Measurements from ENCODE around the gene SLC35D3.

SLC35D3 gene

GRCh38 chr6:136922685-136923006, 545 bp downstream of the SLC35D3 start:
- Histone ChIP-seq H3K36me3 (ENCODE audit: control insufficient read depth in 1 of 2, insufficient read depth in 2 of 2, low read length in 2 of 2) (no peaks in the 10 kb centered on the region), H3K9ac (ENCODE audit: low read depth in 1 of 2, low read length in 2 of 2) (no peak overlapping the region), H3K27ac (ENCODE audit: low read depth, low read length) (no peak overlapping the region), H3K4me1 (ENCODE audit: control insufficient read depth in 1 of 2, insufficient read depth in 2 of 2, low read length in 2 of 2) (peaks cover 18 to 23% of the 10 kb centered on the region in 2 donors), H3K4me3 (ENCODE audit: low read depth in 1 of 2, low read length in 2 of 2) (peak overlapping the region; percentile 49 to 75), H3K9me3 (ENCODE audit: control insufficient read depth in 1 of 2, low read length in 2 of 2) (no peaks in the 10 kb centered on the region), H3K27me3 (ENCODE audit: control insufficient read depth in 1 of 2, insufficient read depth in 2 of 2, low read length in 2 of 2) (peaks cover 41 to 42% of the 10 kb centered on the region in 2 donors)

DNA sequence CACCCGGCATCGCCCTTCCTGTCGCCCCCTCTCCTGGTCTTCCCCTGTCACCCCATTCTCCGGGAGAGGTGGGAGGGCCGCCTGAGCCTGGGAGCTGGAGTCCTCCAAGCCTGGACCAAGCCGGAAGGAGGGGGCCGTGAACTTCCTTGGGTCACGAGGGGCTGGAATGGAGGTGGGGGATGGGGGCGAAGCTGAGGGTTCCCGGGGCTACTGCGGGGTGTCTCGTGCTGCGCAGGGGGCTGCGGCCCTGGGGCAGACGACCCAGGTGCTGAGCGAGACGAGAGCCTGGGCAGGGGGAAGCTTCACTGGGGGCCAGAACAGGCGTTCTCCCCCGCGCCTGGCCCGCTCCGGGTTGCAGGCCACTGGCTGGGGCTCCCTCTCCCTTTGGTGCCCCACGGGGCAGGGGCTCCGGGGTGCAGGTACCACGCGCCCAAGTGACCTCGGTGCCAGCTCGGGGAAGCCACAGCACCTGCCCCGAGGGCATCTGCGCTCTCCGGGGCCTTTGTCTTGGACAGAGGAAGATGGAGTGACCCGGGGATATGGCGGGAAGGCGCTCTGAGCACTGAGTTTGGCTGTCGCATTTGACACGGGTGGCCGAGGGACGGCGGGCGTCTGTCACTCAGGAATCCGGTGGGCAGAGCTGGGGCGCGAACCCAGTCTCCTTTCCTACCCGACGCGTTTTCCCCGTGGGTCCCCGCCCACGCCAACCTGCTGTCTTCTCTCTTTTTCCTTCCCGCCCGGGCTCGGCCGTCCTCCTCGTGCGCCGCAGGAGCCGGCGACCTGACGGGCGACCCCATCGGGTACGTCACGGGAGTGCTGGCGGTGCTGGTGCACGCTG, 1.2 kb downstream of the SLC35D3 start:
- no peak overlapping the region for H3K27ac ChIP-seq (ENCODE audit: low read depth, low read length)
- no peak overlapping the region for H3K9ac ChIP-seq (ENCODE audit: low read depth in 1 of 2, low read length in 2 of 2)
- no peaks in the 10 kb centered on the region for H3K9me3 ChIP-seq (ENCODE audit: control insufficient read depth in 1 of 2, low read length in 2 of 2)
- no peaks in the 10 kb centered on the region for H3K36me3 ChIP-seq (ENCODE audit: control insufficient read depth in 1 of 2, insufficient read depth in 2 of 2, low read length in 2 of 2)
- H3K4me1 ChIP-seq (ENCODE audit: control insufficient read depth in 1 of 2, insufficient read depth in 2 of 2, low read length in 2 of 2), result peaks cover 18 to 23% of the 10 kb centered on the region in 2 donors
- peak overlapping the region; percentile 20 to 28 for H3K4me3 ChIP-seq (ENCODE audit: low read depth in 1 of 2, low read length in 2 of 2)
- peaks cover 41 to 42% of the 10 kb centered on the region in 2 donors for H3K27me3 ChIP-seq (ENCODE audit: control insufficient read depth in 1 of 2, insufficient read depth in 2 of 2, low read length in 2 of 2)

DNA sequence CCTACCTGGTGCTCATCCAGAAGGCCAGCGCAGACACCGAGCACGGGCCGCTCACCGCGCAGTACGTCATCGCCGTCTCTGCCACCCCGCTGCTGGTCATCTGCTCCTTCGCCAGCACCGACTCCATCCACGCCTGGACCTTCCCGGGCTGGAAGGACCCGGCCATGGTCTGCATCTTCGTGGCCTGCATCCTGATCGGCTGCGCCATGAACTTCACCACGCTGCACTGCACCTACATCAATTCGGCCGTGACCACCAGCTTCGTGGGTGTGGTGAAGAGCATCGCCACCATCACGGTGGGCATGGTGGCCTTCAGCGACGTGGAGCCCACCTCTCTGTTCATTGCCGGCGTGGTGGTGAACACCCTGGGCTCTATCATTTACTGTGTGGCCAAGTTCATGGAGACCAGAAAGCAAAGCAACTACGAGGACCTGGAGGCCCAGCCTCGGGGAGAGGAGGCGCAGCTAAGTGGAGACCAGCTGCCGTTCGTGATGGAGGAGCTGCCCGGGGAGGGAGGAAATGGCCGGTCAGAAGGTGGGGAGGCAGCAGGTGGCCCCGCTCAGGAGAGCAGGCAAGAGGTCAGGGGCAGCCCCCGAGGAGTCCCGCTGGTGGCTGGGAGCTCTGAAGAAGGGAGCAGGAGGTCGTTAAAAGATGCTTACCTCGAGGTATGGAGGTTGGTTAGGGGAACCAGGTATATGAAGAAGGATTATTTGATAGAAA, 2.0 kb downstream of the SLC35D3 start:
- H3K27ac ChIP-seq (ENCODE audit: low read depth, low read length), result no peak overlapping the region
- peaks cover 41 to 42% of the 10 kb centered on the region in 2 donors for H3K27me3 ChIP-seq (ENCODE audit: control insufficient read depth in 1 of 2, insufficient read depth in 2 of 2, low read length in 2 of 2)
- H3K4me1 ChIP-seq (ENCODE audit: control insufficient read depth in 1 of 2, insufficient read depth in 2 of 2, low read length in 2 of 2), result peaks cover 18 to 23% of the 10 kb centered on the region in 2 donors
- H3K9ac ChIP-seq (ENCODE audit: low read depth in 1 of 2, low read length in 2 of 2), result no peak overlapping the region
- H3K9me3 ChIP-seq (ENCODE audit: control insufficient read depth in 1 of 2, low read length in 2 of 2), result no peaks in the 10 kb centered on the region
- no peaks in the 10 kb centered on the region for H3K36me3 ChIP-seq (ENCODE audit: control insufficient read depth in 1 of 2, insufficient read depth in 2 of 2, low read length in 2 of 2)
- H3K4me3 ChIP-seq (ENCODE audit: low read depth in 1 of 2, low read length in 2 of 2), result no peak overlapping the region

DNA sequence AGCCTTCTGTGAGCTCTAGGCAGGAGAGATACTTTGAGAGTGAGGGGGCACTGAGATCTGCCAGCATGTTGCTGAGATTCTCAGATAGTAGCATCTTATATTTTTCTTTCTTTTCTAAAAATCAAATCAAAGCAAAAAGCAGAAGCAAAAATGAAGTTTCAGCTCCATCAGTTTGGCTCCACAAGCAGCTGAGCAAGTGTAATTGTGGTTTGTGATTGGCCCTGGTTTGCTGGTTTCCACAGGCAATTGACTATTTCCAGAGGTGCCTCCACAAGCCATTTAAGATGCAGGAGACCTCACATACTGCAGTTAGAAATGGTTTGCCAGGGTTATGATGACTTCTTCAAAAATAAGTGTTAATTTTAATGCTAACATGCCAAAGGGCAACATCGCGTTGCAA, 4.3 kb downstream of the SLC35D3 start:
- Histone ChIP-seq H3K4me1 (ENCODE audit: control insufficient read depth in 1 of 2, insufficient read depth in 2 of 2, low read length in 2 of 2) (peaks cover 6 to 13% of the 10 kb centered on the region in 2 donors), H3K36me3 (ENCODE audit: control insufficient read depth in 1 of 2, insufficient read depth in 2 of 2, low read length in 2 of 2) (no peaks in the 10 kb centered on the region), H3K27me3 (ENCODE audit: control insufficient read depth in 1 of 2, insufficient read depth in 2 of 2, low read length in 2 of 2) (peaks cover 23 to 32% of the 10 kb centered on the region in 2 donors), H3K9me3 (ENCODE audit: control insufficient read depth in 1 of 2, low read length in 2 of 2) (no peaks in the 10 kb centered on the region), H3K4me3 (ENCODE audit: low read depth in 1 of 2, low read length in 2 of 2) (no peak overlapping the region), H3K27ac (ENCODE audit: low read depth, low read length) (no peak overlapping the region), H3K9ac (ENCODE audit: low read depth in 1 of 2, low read length in 2 of 2) (no peak overlapping the region)

DNA sequence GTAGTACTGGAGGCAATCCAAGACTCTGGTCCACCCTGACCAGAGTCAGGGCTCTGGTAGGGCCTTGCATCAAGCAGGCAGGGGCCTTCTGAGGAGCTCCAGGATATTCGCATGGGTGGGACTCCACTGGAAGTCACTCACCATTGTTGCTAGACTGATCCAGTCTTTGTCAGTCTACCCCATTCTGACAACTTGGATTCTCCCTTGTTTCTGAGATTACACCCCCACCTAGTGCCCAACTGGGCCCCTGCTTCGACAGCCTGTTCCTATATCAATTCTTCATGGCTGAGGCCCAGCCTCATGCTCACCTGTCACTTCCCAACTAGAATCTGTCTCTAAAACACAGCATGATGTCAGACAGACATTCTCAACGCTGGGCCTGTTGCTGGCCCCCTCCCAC, 5.2 kb downstream of the SLC35D3 start:
- Histone ChIP-seq H3K27me3 (ENCODE audit: control insufficient read depth in 1 of 2, insufficient read depth in 2 of 2, low read length in 2 of 2) (peaks cover 15 to 24% of the 10 kb centered on the region in 2 donors), H3K9me3 (ENCODE audit: control insufficient read depth in 1 of 2, low read length in 2 of 2) (no peaks in the 10 kb centered on the region), H3K27ac (ENCODE audit: low read depth, low read length) (no peak overlapping the region), H3K36me3 (ENCODE audit: control insufficient read depth in 1 of 2, insufficient read depth in 2 of 2, low read length in 2 of 2) (no peaks in the 10 kb centered on the region), H3K9ac (ENCODE audit: low read depth in 1 of 2, low read length in 2 of 2) (no peak overlapping the region), H3K4me3 (ENCODE audit: low read depth in 1 of 2, low read length in 2 of 2) (no peak overlapping the region), H3K4me1 (ENCODE audit: control insufficient read depth in 1 of 2, insufficient read depth in 2 of 2, low read length in 2 of 2) (peaks cover 6 to 9% of the 10 kb centered on the region in 2 donors)

DNA sequence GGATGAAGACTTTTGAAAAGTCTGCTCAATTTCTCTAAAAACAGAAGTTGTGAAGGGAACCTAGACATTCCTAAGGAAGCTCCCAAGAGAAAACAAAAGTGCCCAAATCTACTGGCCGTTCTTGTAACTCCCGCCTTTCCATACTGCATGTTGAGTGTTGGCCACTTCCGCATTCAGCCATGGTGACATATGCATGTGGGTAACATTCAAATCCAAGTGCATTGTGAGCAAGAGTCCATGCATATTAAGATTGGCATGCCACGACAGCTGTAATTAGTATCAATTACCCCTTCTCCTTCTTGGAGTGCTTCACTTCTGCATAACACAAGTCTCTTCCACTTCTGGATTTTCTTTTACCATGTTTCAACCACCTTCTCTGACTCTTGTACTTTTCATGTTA, 8.4 kb downstream of the SLC35D3 start:
- H3K9me3 ChIP-seq (ENCODE audit: control insufficient read depth in 1 of 2, low read length in 2 of 2), result no peaks in the 10 kb centered on the region
- peaks cover 0 to 2% of the 10 kb centered on the region in 2 donors for H3K27me3 ChIP-seq (ENCODE audit: control insufficient read depth in 1 of 2, insufficient read depth in 2 of 2, low read length in 2 of 2)
- H3K9ac ChIP-seq (ENCODE audit: low read depth in 1 of 2, low read length in 2 of 2), result no peak overlapping the region
- no peaks in the 10 kb centered on the region for H3K4me1 ChIP-seq (ENCODE audit: control insufficient read depth in 1 of 2, insufficient read depth in 2 of 2, low read length in 2 of 2)
- H3K27ac ChIP-seq (ENCODE audit: low read depth, low read length), result no peak overlapping the region
- H3K4me3 ChIP-seq (ENCODE audit: low read depth in 1 of 2, low read length in 2 of 2), result no peak overlapping the region
- no peaks in the 10 kb centered on the region for H3K36me3 ChIP-seq (ENCODE audit: control insufficient read depth in 1 of 2, insufficient read depth in 2 of 2, low read length in 2 of 2)

- H3K36me3 ChIP-seq (ENCODE audit: control insufficient read depth in 1 of 2, insufficient read depth in 2 of 2, low read length in 2 of 2), result no peaks in the 10 kb centered on the region
- no peak overlapping the region for H3K4me3 ChIP-seq (ENCODE audit: low read depth in 1 of 2, low read length in 2 of 2)
- no peaks in the 10 kb centered on the region for H3K4me1 ChIP-seq (ENCODE audit: control insufficient read depth in 1 of 2, insufficient read depth in 2 of 2, low read length in 2 of 2)
- H3K27me3 ChIP-seq (ENCODE audit: control insufficient read depth in 1 of 2, insufficient read depth in 2 of 2, low read length in 2 of 2), result no peaks in the 10 kb centered on the region
- H3K9ac ChIP-seq (ENCODE audit: low read depth in 1 of 2, low read length in 2 of 2), result no peak overlapping the region
- H3K27ac ChIP-seq (ENCODE audit: low read depth, low read length), result no peak overlapping the region
- no peaks in the 10 kb centered on the region for H3K9me3 ChIP-seq (ENCODE audit: control insufficient read depth in 1 of 2, low read length in 2 of 2)
Observed at GRCh38 chr6:136932599-136932998, 10.5 kb downstream of the SLC35D3 start.

GRCh38 chr6:136945072-136945471, 23.0 kb downstream of the SLC35D3 start:
- Histone ChIP-seq H3K4me3 (ENCODE audit: low read depth in 1 of 2, low read length in 2 of 2) (no peak overlapping the region), H3K27me3 (ENCODE audit: control insufficient read depth in 1 of 2, insufficient read depth in 2 of 2, low read length in 2 of 2) (no peaks in the 10 kb centered on the region), H3K9me3 (ENCODE audit: control insufficient read depth in 1 of 2, low read length in 2 of 2) (no peaks in the 10 kb centered on the region), H3K36me3 (ENCODE audit: control insufficient read depth in 1 of 2, insufficient read depth in 2 of 2, low read length in 2 of 2) (no peaks in the 10 kb centered on the region), H3K27ac (ENCODE audit: low read depth, low read length) (no peak overlapping the region), H3K4me1 (ENCODE audit: control insufficient read depth in 1 of 2, insufficient read depth in 2 of 2, low read length in 2 of 2) (no peaks in the 10 kb centered on the region), H3K9ac (ENCODE audit: low read depth in 1 of 2, low read length in 2 of 2) (no peak overlapping the region)

- no peaks in the 10 kb centered on the region for H3K36me3 ChIP-seq (ENCODE audit: control insufficient read depth in 1 of 2, insufficient read depth in 2 of 2, low read length in 2 of 2)
- no peaks in the 10 kb centered on the region for H3K4me1 ChIP-seq (ENCODE audit: control insufficient read depth in 1 of 2, insufficient read depth in 2 of 2, low read length in 2 of 2)
- no peak overlapping the region for H3K27ac ChIP-seq (ENCODE audit: low read depth, low read length)
- H3K9me3 ChIP-seq (ENCODE audit: control insufficient read depth in 1 of 2, low read length in 2 of 2), result no peaks in the 10 kb centered on the region
- no peaks in the 10 kb centered on the region for H3K27me3 ChIP-seq (ENCODE audit: control insufficient read depth in 1 of 2, insufficient read depth in 2 of 2, low read length in 2 of 2)
- H3K4me3 ChIP-seq (ENCODE audit: low read depth in 1 of 2, low read length in 2 of 2), result no peak overlapping the region
- H3K9ac ChIP-seq (ENCODE audit: low read depth in 1 of 2, low read length in 2 of 2), result no peak overlapping the region
Observed at GRCh38 chr6:136945711-136946121, 23.6 kb downstream of the SLC35D3 start.

DNA sequence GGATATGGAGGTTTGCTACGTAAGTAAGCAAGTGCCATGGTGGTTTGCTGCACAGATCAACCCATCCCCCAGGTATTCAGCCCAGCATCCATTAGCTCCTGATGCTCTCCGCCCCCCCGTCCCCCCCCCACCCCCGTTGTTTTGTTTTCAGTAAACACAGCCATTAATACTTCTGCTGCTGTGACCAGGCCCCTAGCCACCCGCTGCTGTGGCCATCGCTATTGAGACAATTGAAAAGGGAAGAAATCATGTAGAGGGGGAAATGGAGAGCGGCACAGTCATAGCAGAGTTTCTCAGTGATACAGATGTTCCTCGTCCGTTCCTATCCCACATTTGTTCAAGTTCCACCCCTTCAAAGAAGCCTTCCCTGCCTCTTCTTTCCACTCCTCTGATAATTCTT, 24.9 kb downstream of the SLC35D3 start:
- no peaks in the 10 kb centered on the region for H3K4me1 ChIP-seq (ENCODE audit: control insufficient read depth in 1 of 2, insufficient read depth in 2 of 2, low read length in 2 of 2)
- no peaks in the 10 kb centered on the region for H3K36me3 ChIP-seq (ENCODE audit: control insufficient read depth in 1 of 2, insufficient read depth in 2 of 2, low read length in 2 of 2)
- H3K9me3 ChIP-seq (ENCODE audit: control insufficient read depth in 1 of 2, low read length in 2 of 2), result no peaks in the 10 kb centered on the region
- no peak overlapping the region for H3K4me3 ChIP-seq (ENCODE audit: low read depth in 1 of 2, low read length in 2 of 2)
- no peaks in the 10 kb centered on the region for H3K27me3 ChIP-seq (ENCODE audit: control insufficient read depth in 1 of 2, insufficient read depth in 2 of 2, low read length in 2 of 2)
- H3K9ac ChIP-seq (ENCODE audit: low read depth in 1 of 2, low read length in 2 of 2), result no peak overlapping the region
- H3K27ac ChIP-seq (ENCODE audit: low read depth, low read length), result no peak overlapping the region
